Choroid plexus epithelial cell (primary cell): ENCODE data around the gene SETD5.
A peak's percentile ranks its signal among the peaks of the same experiment; 100 is the strongest.

Source experiments
- DNase-seq: peaks from one replicate; pipeline ENCODE4 v3.0.0-alpha.2; 2010; ENCODE audit warnings: low read depth
- H3K4me3 ChIP-seq: 2 replicates; pipeline ENCODE4 v1.5.1; 2011; ENCODE audit warnings: low read depth, mild to moderate bottlenecking, control low read depth, low read length, moderate library complexity
- CTCF ChIP-seq: conservative IDR thresholded peaks from 2 replicates; pipeline ENCODE4 v1.5.1; 2011; ENCODE audit warnings: low read depth, mild to moderate bottlenecking, control low read depth, inconsistent platforms, low read length, moderate library complexity

SETD5 gene

GRCh38 chr3:9384141-9384828, 13.1 kb upstream of the SETD5 start:
- no peak overlapping the region for H3K4me3 ChIP-seq
- DNase-seq: peak; percentile 66
- TF ChIP-seq CTCF: no peak

DNA sequence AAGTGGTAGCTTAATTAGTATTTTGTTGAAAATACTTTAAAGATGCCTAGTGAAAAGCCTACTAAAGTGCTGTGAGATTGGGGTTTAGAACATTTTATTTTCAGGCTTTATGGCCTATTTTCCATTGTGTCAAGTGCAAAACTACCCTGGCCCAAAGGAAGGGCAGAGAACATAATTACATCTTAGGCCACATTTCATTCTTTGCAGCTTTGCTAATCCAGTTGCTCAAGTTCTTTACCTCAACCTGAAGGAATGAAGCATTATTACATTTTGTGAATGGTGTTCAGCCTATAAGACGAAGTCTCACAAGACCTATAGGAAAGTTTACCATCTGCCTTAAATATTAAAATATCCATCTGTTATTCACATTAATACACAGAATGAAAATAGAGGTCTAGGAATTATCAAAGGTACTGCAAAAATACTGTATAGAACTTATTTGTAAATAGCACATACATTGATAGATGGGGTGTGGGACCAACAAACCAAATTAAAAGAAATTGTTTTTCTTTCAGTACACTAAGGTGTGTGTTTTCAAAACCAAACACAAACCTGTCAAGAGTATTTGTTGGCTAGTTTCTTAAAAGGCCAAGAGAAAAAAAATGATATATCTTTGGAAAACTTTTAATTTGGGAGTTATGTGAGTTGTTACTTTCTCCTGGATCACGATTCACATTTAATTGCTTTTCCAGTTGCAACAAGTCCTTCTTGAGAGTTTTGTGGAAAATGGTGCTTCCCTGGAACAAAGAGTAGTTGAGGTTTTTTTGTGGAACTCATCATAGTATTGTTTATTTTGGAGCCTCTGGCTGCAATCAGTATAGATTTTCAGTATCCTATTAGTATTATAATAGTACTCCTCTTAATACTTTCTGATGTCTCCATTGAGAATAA, 12.0 kb upstream of the SETD5 start:
- TF ChIP-seq CTCF: no peak
- H3K4me3 ChIP-seq: no peak overlapping the region
- DNase-seq: peak; percentile 19

- no peak for DNase-seq
- TF ChIP-seq CTCF: no peak
- no peak overlapping the region for H3K4me3 ChIP-seq
Measured at GRCh38 chr3:9386078-9386459, 11.3 kb upstream of the SETD5 start.

- TF ChIP-seq CTCF: no peak
- no peak for DNase-seq
- no peak overlapping the region for H3K4me3 ChIP-seq
Measured at GRCh38 chr3:9386501-9387321, 10.7 kb upstream of the SETD5 start.

GRCh38 chr3:9387322-9387655, 10.1 kb upstream of the SETD5 start:
- no peak for TF ChIP-seq CTCF
- H3K4me3 ChIP-seq: no peak overlapping the region
- no peak for DNase-seq

- no peak for DNase-seq
- H3K4me3 ChIP-seq: no peak overlapping the region
- no peak for TF ChIP-seq CTCF
Measured at GRCh38 chr3:9388142-9388541, 9.3 kb upstream of the SETD5 start.
